MV-4-11 (cell line): ENCODE results near the gene EMC10.

Experiments
- DNase-seq: peaks from one replicate; lab custom pipeline; 2025; lab: John Stamatoyannopoulos, UW

EMC10 gene

DNA sequence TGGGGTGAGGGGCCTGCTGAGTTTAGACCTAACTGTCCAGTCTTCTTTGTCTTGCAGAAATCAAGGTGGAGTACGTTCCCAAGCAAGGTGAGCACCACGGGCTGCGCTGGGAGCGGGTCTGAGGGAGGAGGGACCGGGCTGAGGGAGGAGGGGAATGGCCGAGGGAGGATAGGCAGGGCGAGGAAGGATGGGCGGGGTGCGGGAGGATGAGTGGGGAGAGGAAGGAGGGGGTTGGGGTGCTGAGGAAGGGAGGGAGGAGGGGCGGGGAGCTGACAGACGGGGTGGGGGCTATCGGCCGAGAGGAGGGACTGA is 25.1 kb upstream of the EMC10 start:
- DNase-seq, result no peak

DNA sequence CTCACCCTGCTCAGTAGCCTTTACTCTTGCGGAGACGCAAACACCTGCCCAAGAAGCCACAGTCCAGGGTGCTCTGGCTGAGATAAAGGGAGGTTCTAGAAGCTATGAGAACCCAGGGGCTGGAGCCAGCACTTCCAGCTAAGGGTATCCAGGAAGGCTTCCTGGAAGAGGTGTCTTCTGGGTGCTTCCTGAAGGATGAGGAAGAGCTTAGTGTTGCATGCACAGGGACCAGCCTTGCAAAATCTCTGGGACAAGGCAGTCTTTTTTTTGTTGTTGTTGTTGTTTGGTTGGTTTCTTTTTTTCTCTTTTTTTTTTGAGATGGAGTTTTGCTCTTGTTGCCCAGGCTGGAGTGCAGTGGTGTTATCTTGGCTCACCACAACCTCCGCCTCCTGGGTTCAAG is 23.1 kb upstream of the EMC10 start:
- no peak for DNase-seq

DNA sequence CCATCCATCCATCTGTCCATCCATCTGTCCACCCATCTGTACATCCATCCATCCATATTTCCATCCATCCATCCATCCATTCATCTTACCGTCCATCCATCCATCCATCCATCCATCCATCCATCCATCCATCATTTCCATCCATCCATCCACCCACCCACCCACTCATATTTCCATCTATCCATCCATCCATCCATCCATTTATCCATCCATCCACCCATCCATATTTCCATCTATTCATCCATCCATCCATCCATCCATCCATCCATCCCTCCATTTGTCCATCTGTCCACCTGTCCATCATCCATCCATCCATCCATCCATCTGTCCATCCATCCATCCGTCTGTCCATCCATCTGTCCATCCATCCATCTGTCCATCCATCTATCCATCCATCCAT is 20.3 kb upstream of the EMC10 start:
- DNase-seq, result no peak

DNA sequence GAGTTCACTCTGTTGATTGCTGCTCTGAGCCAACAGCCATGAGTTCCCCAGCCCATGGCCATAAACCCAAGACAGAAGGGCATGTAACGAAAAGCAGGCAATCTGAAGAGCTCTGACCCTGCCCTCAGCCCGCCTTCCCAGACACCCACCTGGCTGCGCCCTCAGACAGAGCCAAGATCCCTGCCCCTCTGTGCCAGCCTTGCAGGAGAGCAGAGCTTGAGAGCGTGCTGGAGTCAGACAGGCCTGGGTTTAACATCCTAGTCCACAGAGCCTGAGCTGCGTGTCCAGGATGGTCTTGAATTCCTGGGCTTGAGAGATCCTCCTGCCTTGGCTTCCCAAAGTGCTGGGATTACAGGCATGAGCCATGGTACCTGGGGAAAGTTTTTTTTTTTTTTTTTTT is 19.0 kb upstream of the EMC10 start:
- DNase-seq, result no peak

DNA sequence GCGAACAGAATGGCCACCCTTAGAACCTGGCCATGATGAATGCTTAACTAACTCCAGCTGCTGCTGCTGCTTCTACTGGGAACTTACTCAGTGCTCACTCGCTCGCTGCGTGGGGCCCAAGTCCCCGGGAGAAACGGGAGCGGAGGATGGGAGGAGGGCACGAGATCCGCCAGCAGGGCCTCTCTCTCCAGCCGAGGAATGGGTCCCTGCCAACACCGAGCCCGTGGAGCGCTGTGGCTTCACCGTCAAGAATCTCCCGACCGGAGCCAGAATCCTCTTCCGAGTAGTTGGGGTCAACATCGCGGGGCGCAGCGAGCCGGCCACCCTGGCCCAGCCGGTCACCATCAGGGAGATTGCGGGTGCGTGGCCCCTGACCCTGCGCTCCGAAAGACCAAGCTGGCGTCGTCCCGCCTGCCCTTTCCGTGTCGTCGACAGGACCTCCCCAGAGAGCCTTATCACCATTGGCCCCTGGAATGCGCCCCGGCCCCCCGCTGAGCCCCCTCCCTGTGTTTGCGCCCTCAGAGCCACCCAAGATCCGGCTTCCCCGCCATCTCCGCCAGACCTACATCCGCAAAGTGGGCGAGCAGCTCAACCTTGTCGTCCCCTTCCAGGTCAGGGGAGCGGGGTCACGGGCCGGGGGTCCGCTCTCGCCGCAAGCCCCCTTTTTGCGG is 17.8 kb upstream of the EMC10 start:
- no peak for DNase-seq

DNA sequence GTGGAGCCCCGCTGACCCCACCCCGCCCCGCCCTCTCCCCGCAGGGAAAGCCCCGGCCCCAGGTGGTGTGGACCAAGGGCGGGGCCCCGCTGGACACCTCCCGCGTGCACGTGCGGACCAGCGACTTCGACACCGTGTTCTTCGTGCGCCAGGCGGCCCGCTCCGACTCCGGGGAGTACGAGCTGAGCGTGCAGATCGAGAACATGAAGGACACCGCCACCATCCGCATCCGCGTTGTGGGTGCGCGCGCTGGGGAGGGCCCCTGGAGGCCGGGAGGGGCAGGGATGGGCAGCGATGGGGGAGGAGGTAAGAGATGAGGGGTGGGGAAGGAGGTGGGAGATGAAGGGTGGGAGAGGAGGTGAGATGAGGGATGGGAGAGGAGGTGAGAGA is 17.2 kb upstream of the EMC10 start:
- DNase-seq, result no peak

DNA sequence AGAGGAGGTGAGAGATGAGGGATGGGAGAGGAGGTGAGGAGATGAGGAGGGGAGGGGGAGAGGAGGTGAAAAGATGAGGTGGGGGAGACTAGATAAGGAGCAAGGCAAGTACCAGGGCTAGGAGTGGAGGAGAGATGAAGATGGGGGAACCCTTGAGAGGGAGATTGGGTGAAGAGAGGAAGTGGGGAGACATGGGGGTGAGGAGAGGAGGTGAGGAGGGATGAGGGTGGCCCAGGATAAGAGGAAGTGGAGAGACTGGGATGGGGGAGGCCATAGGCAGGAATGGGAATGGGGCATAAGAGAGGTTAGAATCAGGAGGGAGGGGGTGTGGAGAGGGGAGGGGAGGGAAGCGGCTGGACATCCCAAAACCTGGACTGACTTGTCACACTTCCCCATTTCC is 16.7 kb upstream of the EMC10 start:
- DNase-seq, result no peak

DNA sequence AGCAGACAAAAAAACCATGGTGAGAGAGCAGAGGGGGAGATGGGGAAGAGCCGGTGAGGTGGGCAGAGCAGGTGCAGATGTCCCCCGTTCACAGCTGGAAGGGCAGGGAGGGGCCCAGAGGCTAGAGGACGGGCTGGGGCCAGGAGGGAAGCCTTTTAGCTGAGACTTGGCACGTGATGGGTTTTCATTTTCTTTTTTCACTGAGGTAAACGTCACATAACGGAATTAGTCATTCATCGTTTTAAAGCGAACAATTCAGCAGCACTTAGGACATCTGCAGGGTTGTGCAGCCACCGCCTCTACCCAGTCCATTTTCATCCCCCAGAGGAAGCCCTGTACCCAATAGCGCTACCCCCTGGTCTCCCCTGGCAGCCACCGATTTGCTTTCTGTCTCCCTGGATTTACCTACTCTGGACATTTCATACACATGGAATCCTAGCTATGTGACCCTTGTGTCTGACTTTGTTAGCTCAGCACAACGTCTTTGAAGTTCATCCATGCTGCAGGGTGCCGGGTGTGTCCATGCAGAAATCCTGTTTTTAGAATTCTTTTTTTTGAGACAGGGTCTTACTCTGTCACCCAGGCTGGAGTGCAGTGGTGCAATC is 16.0 kb upstream of the EMC10 start:
- DNase-seq, result peak; percentile 73

DNA sequence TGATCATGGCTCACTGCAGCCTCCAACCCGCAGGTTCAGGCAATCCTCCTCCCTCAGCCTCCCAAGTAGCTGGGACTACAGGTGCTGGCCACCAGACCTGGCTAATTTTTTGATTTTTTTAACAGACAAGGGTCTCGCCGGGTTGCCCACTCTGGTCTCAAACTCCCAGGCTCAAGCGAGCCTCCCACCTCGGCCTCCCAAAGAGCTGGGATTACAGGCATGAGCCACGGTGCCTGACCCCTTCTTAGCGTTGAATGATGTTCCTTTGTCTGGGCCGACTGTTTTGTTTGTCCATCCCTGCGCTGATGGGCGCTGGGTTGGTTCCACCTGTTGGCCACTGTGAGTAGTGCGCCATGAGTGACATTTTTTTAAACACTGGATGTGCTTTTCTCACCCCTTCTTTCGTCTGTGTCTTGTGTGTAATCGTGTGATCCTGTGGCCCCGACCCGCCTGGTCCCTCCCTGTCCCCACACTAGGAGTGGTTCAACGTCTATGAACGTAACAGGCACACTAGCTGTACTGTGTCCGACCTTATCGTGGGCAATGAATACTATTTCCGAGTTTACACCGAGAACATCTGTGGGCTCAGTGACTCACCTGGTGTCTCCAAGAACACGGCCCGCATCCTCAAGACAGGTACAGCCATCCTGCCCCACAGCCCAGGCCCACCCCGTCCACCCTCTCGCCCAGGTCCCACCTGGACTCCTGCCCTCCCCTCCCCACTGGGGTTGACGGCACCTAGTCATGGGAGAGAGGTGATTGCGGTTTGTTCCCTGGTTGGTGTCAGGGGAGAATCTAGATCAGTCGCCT is 15.0 kb upstream of the EMC10 start:
- peak; percentile 75 for DNase-seq

DNA sequence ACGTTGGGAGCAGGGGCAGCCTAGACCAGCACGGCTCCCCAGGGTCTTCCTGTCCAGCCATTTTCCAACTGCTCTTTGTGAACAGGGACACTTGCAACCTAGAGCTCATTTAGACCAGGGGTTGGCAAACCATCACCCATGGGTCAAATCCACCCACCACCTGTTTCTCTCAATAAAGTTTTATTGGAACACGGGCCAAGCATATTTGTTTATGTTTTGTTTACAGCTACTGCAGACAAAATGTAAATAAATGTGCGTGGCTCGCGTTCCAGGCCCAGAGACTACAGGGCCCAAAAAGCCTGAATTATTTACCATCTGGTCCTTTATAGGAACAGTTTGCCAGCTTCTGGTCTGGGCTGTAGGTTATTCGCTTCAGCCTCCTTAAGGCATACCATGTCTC is 13.3 kb upstream of the EMC10 start:
- DNase-seq, result no peak

DNA sequence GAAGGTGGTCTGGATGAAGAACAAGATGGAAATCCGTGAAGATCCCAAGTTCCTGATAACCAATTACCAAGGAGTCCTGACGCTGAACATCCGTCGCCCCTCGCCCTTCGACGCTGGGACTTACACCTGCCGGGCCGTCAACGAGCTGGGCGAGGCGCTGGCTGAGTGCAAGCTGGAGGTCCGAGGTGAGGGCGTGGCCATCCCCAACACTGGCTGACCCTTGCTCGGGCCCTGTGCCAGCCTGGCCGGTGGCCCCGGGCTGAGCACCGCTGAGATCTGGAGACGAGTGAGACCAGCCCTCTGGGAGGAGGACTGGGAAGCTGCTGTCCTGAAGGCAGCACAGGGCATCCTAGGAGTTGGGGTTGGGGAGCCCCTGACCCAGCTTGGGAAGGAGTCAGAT is 12.0 kb upstream of the EMC10 start:
- no peak for DNase-seq

DNA sequence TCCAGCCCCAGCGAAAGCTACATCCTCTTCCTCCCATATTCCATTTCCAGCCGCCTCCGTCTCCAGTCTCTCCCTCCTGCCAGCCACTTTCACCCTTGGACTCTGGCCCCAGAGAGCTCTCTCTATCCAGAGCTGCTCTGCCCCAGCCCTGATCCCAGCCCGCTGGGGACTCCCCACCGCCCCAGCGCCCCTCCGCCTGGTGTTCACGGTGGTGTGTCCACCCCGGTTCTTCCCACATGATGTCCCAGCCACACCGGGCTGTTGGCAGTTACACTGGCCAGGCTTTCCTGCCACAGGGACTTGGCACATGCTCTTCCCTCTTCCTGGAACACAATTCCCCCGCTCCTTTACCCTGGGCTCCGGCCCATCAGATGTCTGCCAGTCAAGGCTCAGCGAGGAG is 11.3 kb upstream of the EMC10 start:
- DNase-seq, result no peak

DNA sequence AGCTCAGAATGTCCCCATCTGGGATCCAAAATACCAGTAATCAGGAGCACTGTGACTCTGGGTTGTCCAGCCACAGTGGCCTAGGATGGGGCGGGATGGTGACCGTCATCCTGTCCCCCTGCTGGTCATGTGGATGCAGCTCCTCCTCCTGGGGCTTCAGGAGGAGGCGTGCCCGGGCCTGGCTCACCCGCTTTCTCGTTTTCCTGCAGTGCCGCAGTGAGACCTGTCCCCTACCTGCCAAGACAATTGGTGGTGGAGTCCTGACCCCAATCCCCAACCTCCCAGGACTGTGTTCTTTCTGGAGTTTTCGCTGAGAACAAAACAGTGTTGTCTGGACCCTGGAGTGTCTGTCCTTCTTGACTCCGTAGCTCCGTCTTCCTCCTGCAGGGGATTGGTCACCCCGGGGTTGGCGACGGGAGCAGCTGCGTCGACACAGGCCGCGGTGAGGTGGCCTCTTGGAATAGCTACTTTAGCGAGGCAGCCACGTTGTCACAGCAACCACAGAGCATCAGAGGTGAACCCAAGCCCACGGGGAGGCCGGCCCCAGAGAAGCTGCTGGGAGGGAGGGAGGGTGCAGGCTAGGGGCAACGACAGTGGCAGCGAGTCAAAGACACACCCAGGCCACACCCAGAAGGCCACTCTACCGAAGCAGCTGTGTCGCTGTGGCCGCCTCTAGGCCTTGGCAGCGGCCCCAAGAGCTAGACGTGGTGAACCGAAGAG is 10.2 kb upstream of the EMC10 start:
- peak; percentile 16 for DNase-seq

DNA sequence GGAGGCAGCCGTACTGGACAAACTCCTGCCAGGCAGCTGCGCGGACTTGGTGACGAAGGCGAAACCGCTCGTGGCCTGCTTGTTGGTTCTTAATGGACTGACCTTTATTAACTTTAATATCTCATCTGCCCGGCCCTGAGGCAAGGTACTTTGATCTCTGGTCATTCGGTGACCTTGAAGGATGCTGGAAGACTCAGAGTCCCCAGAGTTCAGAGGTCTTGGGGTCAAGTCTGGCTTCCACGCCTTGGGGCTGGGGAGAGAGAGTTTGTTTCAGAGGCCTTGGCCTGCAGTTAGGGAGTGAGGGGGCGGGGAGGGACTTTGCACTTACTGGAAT is 9.6 kb upstream of the EMC10 start:
- DNase-seq, result no peak

DNA sequence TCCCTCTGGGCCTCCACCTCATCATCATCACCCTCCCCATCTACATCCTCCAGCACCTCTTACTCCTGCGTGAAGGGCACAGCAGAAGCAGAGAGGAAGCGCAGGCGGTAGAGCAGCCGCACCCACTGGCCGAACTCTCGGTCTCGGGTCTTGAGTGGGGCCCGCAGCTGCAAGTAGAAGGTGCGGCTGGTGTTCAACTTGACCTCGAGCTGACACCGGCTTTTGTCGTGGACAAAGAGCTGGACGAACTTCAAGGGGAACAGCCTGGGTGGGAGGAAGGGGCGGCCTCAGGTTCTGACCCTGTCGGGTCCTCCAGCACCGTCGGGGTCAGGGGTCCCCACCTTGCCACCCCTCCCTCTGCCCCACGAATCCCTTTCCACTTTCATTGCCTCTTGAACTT is 8.7 kb upstream of the EMC10 start:
- no peak for DNase-seq

DNA sequence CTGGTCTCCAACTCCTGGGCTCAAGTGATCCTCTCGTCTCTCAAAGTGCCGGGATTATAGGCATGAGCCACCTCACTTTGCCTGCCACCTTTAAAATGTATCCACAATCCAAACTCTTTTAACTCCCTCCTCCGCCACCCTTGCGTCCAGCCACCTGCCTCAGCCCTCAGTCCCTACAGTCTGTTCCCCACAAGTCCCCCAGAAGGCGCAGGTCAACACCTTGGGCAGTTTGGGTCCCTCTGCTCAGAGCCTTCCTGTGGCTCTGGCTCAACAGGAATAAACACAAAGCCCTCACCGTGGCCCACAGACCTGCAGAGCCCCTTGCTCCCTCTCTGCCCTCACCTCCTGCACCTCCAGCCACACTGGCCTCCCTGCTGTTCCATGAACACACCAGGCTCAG is 7.5 kb upstream of the EMC10 start:
- no peak for DNase-seq

DNA sequence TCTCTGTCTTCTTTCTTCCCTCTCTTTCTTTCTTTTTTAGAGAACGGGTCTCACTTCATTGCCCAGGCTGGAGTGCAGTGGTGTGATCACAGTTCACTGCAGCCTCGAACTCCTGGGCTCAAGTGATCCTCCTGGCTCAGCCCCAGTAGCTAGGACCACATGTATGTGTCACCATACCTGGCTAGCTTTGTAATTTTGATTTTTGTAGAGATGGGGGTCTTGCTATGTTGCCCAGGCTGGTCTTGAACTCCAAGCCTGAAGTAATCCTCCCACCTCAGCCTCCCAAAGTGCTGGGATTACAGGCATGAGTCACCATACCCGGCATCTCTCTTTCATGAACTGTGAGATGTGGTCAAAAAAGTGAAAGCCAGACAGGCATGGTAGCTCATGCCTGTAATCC is 3.0 kb upstream of the EMC10 start:
- DNase-seq, result peak; percentile 17

DNA sequence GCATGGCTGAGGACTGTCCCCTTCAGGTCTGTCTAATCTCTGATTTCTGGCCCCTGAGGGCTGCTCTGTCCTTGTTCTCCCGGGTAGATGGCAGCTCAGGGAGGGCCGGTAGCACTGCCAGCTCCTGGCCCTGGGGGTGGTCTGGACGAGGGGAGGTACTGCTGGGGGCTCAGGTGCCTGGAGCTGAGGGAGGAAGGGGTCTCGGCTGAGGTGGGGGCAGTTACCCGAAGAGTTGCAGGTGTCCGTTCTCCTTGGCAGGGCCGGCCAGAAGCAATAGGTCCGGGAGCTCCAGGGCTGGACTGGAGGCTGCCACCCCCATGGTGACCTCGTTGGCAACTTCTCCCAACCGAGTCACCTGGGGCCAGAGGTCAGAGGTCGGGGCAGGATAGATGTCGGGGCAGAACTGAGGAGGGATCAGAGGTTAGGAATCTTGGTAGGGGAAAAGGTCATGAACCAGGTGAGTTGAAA is 1.2 kb upstream of the EMC10 start:
- no peak for DNase-seq

DNA sequence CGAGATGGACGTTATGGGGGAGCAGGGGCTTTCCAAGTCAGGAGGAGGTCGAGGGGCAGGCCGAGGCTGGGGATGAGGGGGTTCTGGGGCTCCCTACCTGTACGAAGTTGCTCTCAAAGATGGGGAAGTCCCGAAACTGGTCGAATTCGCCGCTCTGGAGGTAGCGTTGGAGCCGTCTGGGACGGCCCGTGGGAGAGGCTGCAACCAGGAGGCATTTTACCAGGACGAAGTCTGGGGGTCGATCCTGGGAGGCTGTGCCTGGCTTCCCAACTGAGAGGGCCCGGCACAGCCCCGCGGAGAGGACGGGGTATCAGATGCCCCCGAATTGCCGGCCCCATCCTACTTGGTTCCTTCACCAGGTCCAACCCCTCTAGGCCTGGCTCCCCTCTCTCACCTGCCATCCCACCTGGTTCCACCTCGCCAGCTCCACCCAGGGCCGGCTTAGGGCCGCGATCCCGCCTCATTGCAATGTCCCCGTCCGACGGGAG is 527 bp upstream of the EMC10 start:
- DNase-seq, result no peak

DNA sequence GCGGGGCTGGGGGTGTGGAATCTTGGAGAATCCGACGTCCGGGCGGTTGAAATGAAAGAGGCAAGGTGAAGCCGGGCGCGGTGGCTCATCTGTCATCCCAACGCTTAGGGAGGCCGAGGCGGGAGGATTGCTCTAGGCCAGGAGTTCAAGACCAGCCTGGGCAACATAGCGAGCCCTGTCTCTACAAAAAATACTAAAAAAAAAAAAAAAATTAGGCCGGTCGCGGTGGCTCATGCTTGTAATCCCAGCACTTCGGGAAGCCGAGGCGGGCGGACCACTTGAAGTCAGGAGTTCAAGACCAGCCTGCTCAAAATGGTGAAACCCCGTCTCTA is 566 bp downstream of the EMC10 start:
- no peak for DNase-seq

DNA sequence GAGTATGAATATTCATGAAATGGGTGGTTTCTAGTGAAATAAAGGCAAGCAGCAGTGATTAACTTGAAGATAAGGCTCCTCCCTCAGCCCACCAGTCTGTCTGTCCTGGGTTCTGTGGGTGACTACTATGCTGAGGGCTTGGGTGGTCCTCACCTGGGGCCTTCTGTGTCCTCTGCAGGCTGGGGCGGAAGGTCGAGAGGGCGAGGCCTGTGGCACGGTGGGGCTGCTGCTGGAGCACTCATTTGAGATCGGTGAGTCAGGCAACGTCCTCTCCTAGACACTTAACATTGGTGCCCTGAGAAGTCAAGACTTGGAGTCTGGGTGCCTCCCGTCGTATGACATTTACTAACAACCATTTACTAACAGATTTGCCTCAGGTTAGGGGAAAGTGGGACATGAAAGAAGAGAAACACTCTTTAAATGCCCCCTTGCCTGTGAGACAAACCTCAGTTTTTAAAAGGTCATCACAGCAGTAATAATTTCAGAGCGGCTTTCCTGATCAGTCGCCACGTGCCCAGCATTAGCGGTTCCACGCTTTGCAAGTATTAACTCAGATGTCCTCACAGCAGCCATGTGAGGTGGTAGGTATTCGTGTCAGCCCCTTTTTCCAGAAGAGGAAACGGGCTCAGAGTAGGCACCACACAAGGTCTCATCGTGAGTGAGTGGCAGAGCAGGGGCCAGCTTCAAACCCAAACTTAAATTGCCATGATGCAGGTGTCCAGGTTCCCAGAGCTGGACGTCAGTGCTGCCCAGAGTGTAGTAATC is 1.6 kb downstream of the EMC10 start:
- no peak for DNase-seq
